Endodermal cell (in vitro differentiated cells): ENCODE results near the gene SAMD14. TPM values are rescaled to one million over a fixed set of nuclear protein-coding genes. Genes with fewer than 3 reads are reported as not detected.

ENCODE experiments used
- DNase-seq: peaks from one replicate; pipeline ENCODE4 v3.0.0-alpha.2; 2017
- H3K27ac ChIP-seq: 2 replicates; pipeline ENCODE4 v1.5.1; 2013; ENCODE audit warnings: mild to moderate bottlenecking, low read depth, low read length, moderate library complexity
- H3K27me3 ChIP-seq: 2 replicates; pipeline ENCODE4 v1.6.1; 2013; ENCODE audit warnings: mild to moderate bottlenecking, low read length, moderate library complexity; ENCODE audit not compliant: insufficient read depth, control insufficient read depth, poor library complexity, severe bottlenecking
- H3K36me3 ChIP-seq: 2 replicates; pipeline ENCODE4 v1.7.0; 2013; ENCODE audit warnings: mild to moderate bottlenecking, low read length, moderate library complexity; ENCODE audit not compliant: control insufficient read depth, insufficient read depth
- H3K4me1 ChIP-seq: one replicate; pipeline ENCODE4 v1.7.0; 2013; ENCODE audit warnings: low read length; ENCODE audit not compliant: control insufficient read depth, insufficient read depth
- H3K4me3 ChIP-seq: 2 replicates; pipeline ENCODE4 v1.5.1; 2013; ENCODE audit warnings: mild to moderate bottlenecking, low read length, moderate library complexity
- H3K9ac ChIP-seq: 2 replicates; pipeline ENCODE4 v1.6.1; 2013; ENCODE audit warnings: mild to moderate bottlenecking, low read length, moderate library complexity; ENCODE audit not compliant: poor library complexity, severe bottlenecking; ENCODE audit errors: extremely low read depth
- H3K9me3 ChIP-seq: 2 replicates; pipeline ENCODE4 v1.6.1; 2013; ENCODE audit warnings: mild to moderate bottlenecking, low read length, moderate library complexity; ENCODE audit not compliant: control insufficient read depth
- H3K27ac Mint-ChIP-seq: 2 replicates; pipeline ENCODE4 v1.8.0; 2020; ENCODE audit warnings: mixed read lengths
- H3K27me3 Mint-ChIP-seq: 2 replicates; pipeline ENCODE4 v1.8.0; 2021; ENCODE audit warnings: mild to moderate bottlenecking, mixed read lengths; ENCODE audit not compliant: insufficient read depth
- H3K36me3 Mint-ChIP-seq: 2 replicates; pipeline ENCODE4 v1.8.0; 2020; ENCODE audit warnings: low read depth, mixed read lengths
- H3K4me1 Mint-ChIP-seq: 2 replicates; pipeline ENCODE4 v1.8.0; 2020; ENCODE audit warnings: mixed read lengths
- H3K4me3 Mint-ChIP-seq: 2 replicates; pipeline ENCODE4 v1.8.0; 2020; ENCODE audit warnings: mild to moderate bottlenecking, moderate library complexity, mixed read lengths
- H3K9me3 Mint-ChIP-seq: 2 replicates; pipeline ENCODE4 v1.8.0; 2020; ENCODE audit warnings: mild to moderate bottlenecking, mixed read lengths
- CTCF ChIP-seq: fragments of 200-600 bp; sonication (generic); conservative IDR thresholded peaks from 2 replicates; pipeline ENCODE4 v1.5.0; 2021; ENCODE audit warnings: antibody characterized with exemption, mild to moderate bottlenecking
- WGBS, 2 experiments: methylation state at CpG; one replicate each; pipeline versions ENCODE4 v1.1.5 to v1.1.7; 2013; ENCODE audit warnings: missing lambda C conversion rate in 2 of 2, mixed read lengths in 1 of 2; ENCODE audit not compliant: insufficient coverage in 1 of 2, insufficient read length in 1 of 2; 5-methylcytosine and 5-hydroxymethylcytosine counted together
- total RNA-seq, 2 donors: library from RNA; stranded (reverse); fragmentation: NEBNext Ultra II Directional in 1 of 2; extraction: Animal tissue kit (Norgen Biotek cat#: 25700) in 1 of 2; gene quantifications; 2 replicates in 1 of 2; 3 replicates in 1 of 2; pipeline ENCODE4 v1.2.1, GENCODE V29; 2021

The SAMD14 gene
- total RNA-seq, 2 donors from 2014 or later: 9.5 to 23.2 TPM

GRCh38 chr17:50144845-50145531, 15.0 kb upstream of the SAMD14 start:
- Mint-ChIP-seq H3K27ac (no peak overlapping the region), H3K4me1 (peaks cover 16% of the 10 kb centered on the region), H3K27me3 (peaks cover 3% of the 10 kb centered on the region), H3K9me3 (no peaks in the 10 kb centered on the region), H3K36me3 (peaks cover 51% of the 10 kb centered on the region), H3K4me3 (no peak overlapping the region)
- no peak for TF ChIP-seq CTCF
- Histone ChIP-seq H3K27me3 (no peaks in the 10 kb centered on the region), H3K4me1 (peaks cover 9% of the 10 kb centered on the region), H3K27ac (no peak overlapping the region), H3K36me3 (peaks cover 40% of the 10 kb centered on the region), H3K9ac (no peak overlapping the region), H3K9me3 (no peaks in the 10 kb centered on the region), H3K4me3 (no peak overlapping the region)
- 92% methylated on average over 13 to 16 of the region's 16 CpGs for WGBS, 2 experiments
- DNase-seq: no peak

GRCh38 chr17:50144355-50144754, 14.4 kb upstream of the SAMD14 start:
- no peak for DNase-seq
- Histone ChIP-seq H3K27me3 (no peaks in the 10 kb centered on the region), H3K4me1 (peaks cover 9% of the 10 kb centered on the region), H3K27ac (no peak overlapping the region), H3K36me3 (peaks cover 44% of the 10 kb centered on the region), H3K4me3 (no peak overlapping the region), H3K9ac (no peak overlapping the region), H3K9me3 (no peaks in the 10 kb centered on the region)
- Mint-ChIP-seq H3K27me3 (peaks cover 3% of the 10 kb centered on the region), H3K9me3 (no peaks in the 10 kb centered on the region), H3K27ac (no peak overlapping the region), H3K4me3 (no peak overlapping the region), H3K36me3 (peaks cover 58% of the 10 kb centered on the region), H3K4me1 (peaks cover 17% of the 10 kb centered on the region)
- 87 to 91% methylated on average over 4 to 6 of the region's 6 CpGs for WGBS, 2 experiments
- no peak for TF ChIP-seq CTCF

- H3K4me3 Mint-ChIP-seq: no peak overlapping the region
- peaks cover 51% of the 10 kb centered on the region for H3K36me3 ChIP-seq
- H3K4me3 ChIP-seq: no peak overlapping the region
- no peaks in the 10 kb centered on the region for H3K9me3 Mint-ChIP-seq
- H3K36me3 Mint-ChIP-seq: peaks cover 61% of the 10 kb centered on the region
- H3K4me1 Mint-ChIP-seq: peaks cover 17% of the 10 kb centered on the region
- no peaks in the 10 kb centered on the region for H3K27me3 ChIP-seq
- peaks cover 9% of the 10 kb centered on the region for H3K4me1 ChIP-seq
- no peak overlapping the region for H3K27ac Mint-ChIP-seq
- WGBS, 2 experiments: 95 to 100% methylated on average over 13 to 20 of the region's 20 CpGs
- H3K9me3 ChIP-seq: no peaks in the 10 kb centered on the region
- peaks cover 2% of the 10 kb centered on the region for H3K27me3 Mint-ChIP-seq
- H3K9ac ChIP-seq: no peak overlapping the region
- no peak overlapping the region for H3K27ac ChIP-seq
- no peak for DNase-seq
- no peak for TF ChIP-seq CTCF
These were observed 13.7 kb upstream of the SAMD14 start for GRCh38 chr17:50143461-50144176.
